GM19468 (cell line): ENCODE results near the gene FAM219B.
A peak's percentile ranks its signal among the peaks of the same experiment; 100 is the strongest.

Source experiments
- ATAC-seq: cut with Tn5 transposase; IDR thresholded peaks from one replicate; pipeline ENCODE4 v1.9.1; 2021; ENCODE audit warnings: mild to moderate bottlenecking, moderate library complexity, moderate number of reproducible peaks; ENCODE audit not compliant: unreplicated experiment; ENCODE audit errors: extremely low read depth

The FAM219B gene

DNA sequence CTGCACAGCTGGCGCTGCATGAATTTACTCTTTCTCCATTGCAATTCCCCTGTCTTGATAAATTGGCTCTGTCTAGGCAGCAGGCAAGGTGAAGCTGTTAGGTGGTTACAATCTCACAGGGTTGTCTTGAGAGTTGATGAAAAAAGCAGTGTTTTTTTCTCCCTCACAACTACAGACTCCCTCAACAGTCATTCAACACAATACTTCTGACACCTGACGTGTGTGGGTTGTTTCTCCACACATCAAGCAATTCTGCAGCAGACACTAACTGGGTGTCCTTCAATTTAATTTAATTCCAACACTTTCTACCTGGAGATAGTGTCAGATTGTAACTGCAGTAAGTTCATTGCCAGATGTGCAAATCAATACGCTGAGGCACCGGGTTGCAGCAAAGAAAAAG lies 28.4 kb downstream of the FAM219B start:
- ATAC-seq = no peak

- ATAC-seq = no peak
Observed at GRCh38 chr15:74873756-74874424, 32.8 kb downstream of the FAM219B start.

- ATAC-seq = peak; percentile 64
Observed at GRCh38 chr15:74873036-74873755, 33.5 kb downstream of the FAM219B start, which contains the start of gene SCAMP2. TSS of gene SCAMP2 (minus strand) at chr15:74873365. CDS start at chr15:74873255, 110 bp downstream.

DNA sequence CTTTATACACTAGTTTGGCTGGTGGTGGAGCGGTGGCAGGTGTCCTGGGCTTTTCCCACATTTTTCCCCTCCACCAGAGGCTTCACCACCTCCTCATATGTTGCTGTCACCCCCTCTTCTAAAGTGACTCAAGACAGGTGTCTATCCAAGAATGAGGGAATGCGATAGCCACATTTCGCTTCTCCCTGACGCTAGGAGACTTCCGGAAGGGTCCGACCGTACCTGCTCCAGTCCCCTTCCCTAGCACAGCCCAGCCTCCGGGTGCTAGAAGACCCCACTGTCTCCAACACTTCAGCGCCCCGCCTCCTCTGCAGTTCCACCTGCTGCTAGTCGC lies 34.0 kb downstream of the FAM219B start:
- no peak for ATAC-seq

DNA sequence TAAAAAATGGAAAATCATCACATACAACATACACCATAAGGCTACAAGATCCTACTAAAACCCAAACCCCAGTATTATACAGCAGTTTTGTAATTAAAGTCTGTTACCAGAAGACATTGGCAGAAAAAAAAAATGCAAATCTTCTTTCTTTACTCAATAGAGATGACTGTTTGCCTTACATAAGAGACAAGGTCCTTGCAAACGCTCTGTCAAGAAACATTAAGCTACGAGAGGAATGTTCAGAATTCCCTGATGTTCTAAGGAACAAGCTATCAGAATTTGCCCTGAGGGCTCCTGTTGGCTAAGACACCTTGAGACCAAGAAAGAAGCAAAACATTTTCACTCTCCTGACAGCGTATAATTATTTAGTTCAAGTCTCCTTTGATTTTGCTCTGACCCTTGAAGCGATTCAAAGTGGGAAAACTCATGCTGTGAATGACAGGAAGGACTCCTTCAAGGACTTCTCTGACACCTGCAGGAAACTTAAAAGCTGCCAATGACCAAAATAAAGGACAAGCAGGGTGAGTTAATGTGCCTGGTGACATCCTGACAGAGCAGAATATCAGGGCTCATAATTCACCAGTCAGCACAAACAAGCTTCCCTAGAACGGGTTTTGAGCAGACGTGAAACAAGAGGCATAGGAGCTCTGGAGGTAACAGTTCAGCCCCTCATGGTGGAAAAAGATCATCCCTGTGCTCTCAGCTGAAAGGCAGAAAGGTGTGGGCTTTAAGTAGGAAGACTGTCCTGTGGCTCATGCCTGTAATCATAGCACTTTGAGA lies 36.0 kb downstream of the FAM219B start:
- ATAC-seq = no peak

DNA sequence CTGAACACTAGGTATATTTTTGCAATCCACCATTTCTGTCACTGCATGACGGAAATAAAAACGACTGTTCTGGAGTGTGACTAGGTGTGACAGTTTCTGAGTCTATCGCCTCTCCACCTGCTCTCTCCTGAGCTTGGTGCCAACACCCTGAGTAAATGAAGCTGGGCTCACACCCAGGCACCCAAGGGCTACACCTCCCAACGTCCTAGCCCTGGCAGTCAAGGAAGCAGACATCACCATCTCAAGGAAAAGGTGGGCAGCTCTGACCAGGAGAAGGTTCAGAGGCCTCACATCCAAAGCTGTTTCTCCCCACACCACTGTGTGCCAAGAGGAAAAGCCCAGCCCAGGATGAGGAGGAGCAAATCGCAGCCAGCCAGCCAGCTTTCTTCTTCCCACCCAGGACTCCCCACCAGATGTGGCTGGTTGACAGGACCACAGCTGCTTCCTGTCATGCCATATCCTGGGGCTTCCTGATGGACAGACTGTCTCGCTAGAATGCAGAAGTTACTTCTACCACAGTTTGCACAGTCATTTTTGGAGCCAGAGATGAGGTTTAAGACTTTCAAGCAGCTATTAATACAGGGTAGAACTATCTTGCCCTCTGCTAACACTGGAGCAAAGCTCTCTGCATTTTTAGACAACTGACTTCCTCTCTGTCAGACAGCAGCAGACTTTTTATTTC lies 36.8 kb downstream of the FAM219B start:
- ATAC-seq = peak; percentile 38

- ATAC-seq = no peak
Observed at GRCh38 chr15:74869372-74869725, 37.3 kb downstream of the FAM219B start.

- ATAC-seq = no peak
Observed at GRCh38 chr15:74868059-74868458, 38.6 kb downstream of the FAM219B start.

DNA sequence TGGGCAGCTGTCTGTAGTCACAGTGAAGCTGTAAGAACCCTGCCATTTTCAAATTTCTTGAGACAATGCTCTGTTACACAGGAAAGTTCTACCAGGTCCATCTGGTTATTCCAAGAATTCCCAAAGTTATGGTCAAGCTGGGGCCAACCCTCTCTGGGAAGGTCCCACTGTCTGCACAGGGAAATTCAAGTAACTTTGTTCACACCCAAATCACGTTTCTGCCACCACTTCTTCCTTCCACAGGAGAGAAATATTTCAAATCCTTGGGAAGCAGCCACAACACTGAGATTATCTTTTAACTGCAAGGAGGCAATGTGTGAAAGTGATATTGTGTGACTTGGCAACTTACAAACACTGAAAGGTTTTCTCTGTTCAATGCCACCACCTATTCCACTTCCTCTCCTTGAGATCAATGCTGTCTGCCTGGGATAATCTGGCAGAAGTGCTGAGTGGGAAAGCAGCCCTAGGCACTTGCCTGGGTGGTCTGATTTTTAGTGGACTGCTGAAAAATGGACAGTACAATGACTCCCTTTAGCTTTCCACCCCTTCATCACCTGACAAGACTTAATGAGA lies 39.1 kb downstream of the FAM219B start:
- no peak for ATAC-seq

- no peak for ATAC-seq
Observed at GRCh38 chr15:74866090-74866489, 40.6 kb downstream of the FAM219B start.

GRCh38 chr15:74865316-74865715 lies 41.3 kb downstream of the FAM219B start:
- ATAC-seq = no peak

GRCh38 chr15:74864296-74864695 lies 42.4 kb downstream of the FAM219B start:
- ATAC-seq = no peak

- no peak for ATAC-seq
Observed at GRCh38 chr15:74863239-74864056, 43.2 kb downstream of the FAM219B start.

- ATAC-seq = no peak
Observed at GRCh38 chr15:74858369-74858740, 48.3 kb downstream of the FAM219B start.

DNA sequence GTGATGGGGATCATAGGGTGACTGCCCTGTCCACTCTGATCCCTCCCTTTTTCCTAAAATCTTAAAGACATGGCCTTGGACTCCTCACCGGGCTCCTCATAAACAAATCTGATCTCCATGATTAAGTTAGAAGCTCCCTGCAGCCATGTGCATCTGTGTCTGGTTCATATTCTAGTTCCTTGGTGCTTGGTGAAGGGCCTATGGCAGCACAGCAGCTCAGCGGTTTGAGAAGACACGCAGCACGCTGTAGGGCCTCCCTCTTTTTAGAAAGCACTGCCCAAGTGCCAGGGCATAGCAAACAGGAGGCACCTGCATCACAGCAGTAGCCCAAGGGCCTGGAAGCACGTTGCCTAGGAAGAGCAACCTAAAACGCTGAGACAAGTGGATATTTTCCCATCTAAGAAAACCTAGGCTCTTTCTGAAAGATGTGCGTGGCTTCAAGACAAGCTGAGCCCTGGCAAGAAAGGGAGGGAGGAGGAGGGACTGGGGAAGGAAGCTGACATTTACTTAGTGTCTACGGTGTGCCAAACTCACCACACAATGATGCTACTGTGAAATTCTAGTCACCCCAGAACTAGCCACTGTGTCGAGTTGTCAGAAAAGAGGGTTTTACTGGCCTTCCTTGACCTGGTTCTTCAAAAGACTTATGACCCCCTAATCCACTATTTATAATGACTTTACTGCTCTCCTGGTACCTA lies 48.8 kb downstream of the FAM219B start:
- peak; percentile 14 for ATAC-seq

GRCh38 chr15:74857082-74857655 lies 49.5 kb downstream of the FAM219B start:
- ATAC-seq = peak; percentile 78

GRCh38 chr15:74856537-74856936 lies 50.1 kb downstream of the FAM219B start:
- ATAC-seq = no peak

DNA sequence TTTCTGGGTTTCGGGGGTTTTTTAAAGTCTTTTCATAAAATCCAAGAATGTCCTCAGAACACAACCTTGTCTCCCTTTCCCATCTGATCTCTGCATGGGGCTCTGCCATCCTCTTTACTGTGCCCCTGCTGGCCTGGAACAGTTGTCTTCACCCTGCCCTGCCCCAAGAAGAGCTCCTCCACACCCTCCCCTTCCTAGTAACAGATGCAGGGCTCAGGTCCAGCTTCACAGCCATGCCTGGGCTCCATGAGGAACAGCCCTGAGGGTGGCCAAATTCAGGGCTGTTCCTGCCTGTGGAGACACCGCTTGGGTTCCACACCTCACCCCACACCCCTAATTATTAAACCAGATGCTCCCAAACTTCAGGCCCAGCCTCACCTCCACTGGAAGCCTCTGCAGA lies 50.8 kb downstream of the FAM219B start:
- no peak for ATAC-seq
